Left ventricle myocardium inferior (tissue), 1 donor: ENCODE results near the gene POLR1A. TPM values are rescaled to one million over a fixed set of nuclear protein-coding genes. Genes with fewer than 3 reads are reported as not detected.
A peak's percentile ranks its signal among the peaks of the same experiment; 100 is the strongest.

ENCODE experiments used
- DNase-seq: peaks from one replicate; pipeline ENCODE4 v3.0.0-alpha.2; 2020
- H3K27ac ChIP-seq: fragments of 200-600 bp; replicated peaks from 2 replicates; pipeline ENCODE4 v1.8.0; 2021
- H3K27me3 ChIP-seq: fragments of 200-600 bp; 2 replicates; pipeline ENCODE4 v1.8.0; 2021; ENCODE audit warnings: low read depth
- H3K36me3 ChIP-seq: fragments of 200-600 bp; 2 replicates; pipeline ENCODE4 v1.8.0; 2021
- H3K4me1 ChIP-seq: fragments of 200-600 bp; 2 replicates; pipeline ENCODE4 v1.8.0; 2021
- H3K4me3 ChIP-seq: fragments of 200-600 bp; 2 replicates; pipeline ENCODE4 v1.8.0; 2021; ENCODE audit warnings: mild to moderate bottlenecking, moderate library complexity
- H3K9me3 ChIP-seq: fragments of 200-600 bp; replicated peaks from 2 replicates; pipeline ENCODE4 v1.8.0; 2021
- CTCF ChIP-seq: fragments of 200-600 bp; IDR thresholded peaks from 2 replicates; pipeline ENCODE4 v1.8.0; 2021; ENCODE audit warnings: antibody characterized with exemption, mild to moderate bottlenecking, borderline replicate concordance
- intact Hi-C: fragments of 100-400 bp; cut with micrococcal nuclease; formaldehyde crosslinking; loops from one replicate; pipeline ENCODE4 v1.11.0; 2022
- total RNA-seq: library from RNA; stranded (reverse); fragmentation: NEBNext Ultra II Directional; extraction: Animal tissue kit (Norgen Biotek cat#: 25700); gene quantifications from one replicate; pipeline ENCODE4 v1.2.1, GENCODE V29; 2021
- donor health status: DM: no; HTN: yes; CAD: no; lungs with severe emphysema.

POLR1A gene
- total RNA-seq, 1 donor from 2014 or later: 16.3 TPM

GRCh38 chr2:86036669-86037138, 69.0 kb downstream of the POLR1A start:
- Histone ChIP-seq H3K4me1 (peaks cover 63% of the 10 kb centered on the region), H3K36me3 (peaks cover 40% of the 10 kb centered on the region), H3K4me3 (peak overlapping the region; percentile 20), H3K9me3 (no peaks in the 10 kb centered on the region), H3K27me3 (no peaks in the 10 kb centered on the region), H3K27ac (peak overlapping the region; percentile 94)
- intact Hi-C loops: no loop called here
- no peak for DNase-seq
- TF ChIP-seq CTCF: no peak

GRCh38 chr2:86035883-86036668, 69.6 kb downstream of the POLR1A start:
- no peaks in the 10 kb centered on the region for H3K27me3 ChIP-seq
- peak overlapping the region; percentile 94 for H3K27ac ChIP-seq
- H3K4me1 ChIP-seq: peaks cover 63% of the 10 kb centered on the region
- intact Hi-C loops: no loop called here
- peak; percentile 38 for TF ChIP-seq CTCF
- H3K9me3 ChIP-seq: no peaks in the 10 kb centered on the region
- H3K4me3 ChIP-seq: peak overlapping the region; percentile 20
- peaks cover 42% of the 10 kb centered on the region for H3K36me3 ChIP-seq
- DNase-seq: peak; percentile 83

GRCh38 chr2:86035376-86035882, 70.3 kb downstream of the POLR1A start:
- Histone ChIP-seq H3K27me3 (no peaks in the 10 kb centered on the region), H3K36me3 (peaks cover 46% of the 10 kb centered on the region), H3K9me3 (no peaks in the 10 kb centered on the region), H3K4me3 (no peak overlapping the region), H3K27ac (peak overlapping the region; percentile 94), H3K4me1 (peaks cover 63% of the 10 kb centered on the region)
- no peak for TF ChIP-seq CTCF
- DNase-seq: no peak
- intact Hi-C loops: no loop called here

DNA sequence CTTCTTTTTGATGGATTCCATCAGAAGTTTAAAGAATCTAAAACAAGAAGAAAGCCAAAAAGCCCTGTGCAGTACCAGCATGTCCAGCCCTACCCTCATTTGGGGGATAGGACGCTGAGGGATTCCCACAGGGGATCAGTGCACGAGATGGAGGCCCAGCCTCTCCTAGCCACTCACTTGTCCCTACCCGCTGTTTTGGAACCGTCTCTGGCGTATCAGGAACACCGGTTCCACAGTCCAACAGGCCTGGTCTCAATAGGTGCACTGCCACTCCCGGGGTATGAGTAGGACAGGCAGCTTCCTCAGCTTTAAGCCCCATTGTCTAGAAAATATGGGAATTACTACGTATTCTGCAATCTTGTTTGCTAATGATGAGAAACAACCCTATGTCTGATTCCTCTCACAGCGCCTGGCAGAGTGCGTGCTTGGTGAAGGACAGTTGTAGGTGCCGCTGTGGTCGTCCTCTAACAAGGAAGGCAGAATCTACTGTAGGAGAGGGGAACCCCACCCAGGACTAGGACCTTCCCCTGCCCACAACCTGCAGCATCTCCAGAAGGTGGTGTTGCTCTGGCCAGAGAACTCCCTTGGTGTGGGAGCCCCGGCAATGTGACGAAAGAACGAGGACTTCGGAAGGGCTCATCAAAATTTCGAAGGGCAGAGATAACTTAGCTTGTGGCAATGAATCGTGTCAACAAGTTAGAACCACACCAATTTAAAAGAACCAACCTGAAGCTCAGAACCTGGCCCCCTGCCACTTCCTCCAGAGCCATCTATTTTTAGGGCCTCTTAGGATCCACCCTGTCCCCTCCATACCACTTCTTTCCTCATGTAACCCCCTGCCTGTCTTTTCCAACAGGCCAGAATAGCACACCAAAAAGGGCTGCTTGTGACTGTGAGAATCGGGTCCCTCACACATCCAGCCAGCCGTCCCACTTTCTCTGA, 71.7 kb downstream of the POLR1A start:
- TF ChIP-seq CTCF: no peak
- no peak overlapping the region for H3K4me3 ChIP-seq
- no peaks in the 10 kb centered on the region for H3K9me3 ChIP-seq
- no peaks in the 10 kb centered on the region for H3K27me3 ChIP-seq
- H3K27ac ChIP-seq: no peak overlapping the region
- intact Hi-C loops: no loop called here
- DNase-seq: no peak
- H3K36me3 ChIP-seq: peaks cover 41% of the 10 kb centered on the region
- peaks cover 56% of the 10 kb centered on the region for H3K4me1 ChIP-seq

DNA sequence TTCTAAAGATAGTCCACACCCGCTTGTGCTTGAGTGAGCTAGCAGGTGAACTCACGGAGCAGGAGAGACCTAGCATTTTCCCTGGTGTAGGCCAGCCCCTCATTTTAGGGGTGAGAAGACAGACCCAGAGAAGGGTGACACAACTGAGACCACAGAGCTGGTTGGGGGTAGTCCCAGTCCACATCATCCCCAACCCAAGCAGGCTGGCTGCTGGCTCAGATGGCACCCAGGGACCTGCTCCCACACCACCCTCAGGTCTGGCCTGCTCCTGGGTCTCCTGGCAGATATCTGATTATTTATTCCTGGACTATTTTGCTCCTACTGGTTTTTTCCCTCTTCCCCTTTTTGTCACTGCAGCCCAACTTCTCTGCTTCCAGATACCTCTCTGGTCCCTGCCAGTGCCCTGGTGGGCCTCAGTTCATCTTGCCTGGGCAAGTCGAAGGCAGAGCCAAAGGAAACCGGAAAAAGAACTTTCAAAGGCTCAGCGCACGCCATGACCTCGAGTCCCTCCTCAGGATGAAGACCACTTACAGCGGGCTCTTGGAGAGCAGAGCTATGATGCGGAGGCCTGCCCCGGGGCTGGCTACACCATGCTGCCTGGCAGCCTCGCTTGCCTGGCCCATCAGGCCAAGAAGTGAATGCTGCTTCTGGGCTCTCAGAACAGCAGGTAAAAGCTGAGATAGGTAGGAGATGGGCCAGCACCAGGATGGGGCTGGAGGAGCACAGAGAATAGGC, 72.7 kb downstream of the POLR1A start:
- no peak for DNase-seq
- Histone ChIP-seq H3K9me3 (no peaks in the 10 kb centered on the region), H3K4me1 (peaks cover 56% of the 10 kb centered on the region), H3K36me3 (peaks cover 42% of the 10 kb centered on the region), H3K27ac (no peak overlapping the region), H3K27me3 (no peaks in the 10 kb centered on the region), H3K4me3 (no peak overlapping the region)
- intact Hi-C loops: no loop called here
- TF ChIP-seq CTCF: no peak
